GM18517 (cell line): ENCODE results near the gene CDH23.

Experiments
- ATAC-seq: cut with Tn5 transposase; IDR thresholded peaks from one replicate; pipeline ENCODE4 v1.9.1; 2021; ENCODE audit warnings: mild to moderate bottlenecking, moderate library complexity; ENCODE audit not compliant: unreplicated experiment

The CDH23 gene

GRCh38 chr10:71615538-71616329, 219.0 kb downstream of the CDH23 start:
- no peak for ATAC-seq

- no peak for ATAC-seq
These were observed 220.3 kb downstream of the CDH23 start for GRCh38 chr10:71616817-71617654.

GRCh38 chr10:71618176-71618575, 221.5 kb downstream of the CDH23 start:
- ATAC-seq, result no peak

- no peak for ATAC-seq
These were observed 221.9 kb downstream of the CDH23 start for GRCh38 chr10:71618598-71618997.

- ATAC-seq, result no peak
These were observed 223.9 kb downstream of the CDH23 start for GRCh38 chr10:71620642-71621041.

GRCh38 chr10:71621231-71622153, 224.8 kb downstream of the CDH23 start:
- ATAC-seq, result no peak

GRCh38 chr10:71622154-71622526, 225.4 kb downstream of the CDH23 start:
- no peak for ATAC-seq

GRCh38 chr10:71622616-71623015, 225.9 kb downstream of the CDH23 start:
- no peak for ATAC-seq

- no peak for ATAC-seq
These were observed 226.6 kb downstream of the CDH23 start for GRCh38 chr10:71623098-71623985.

- no peak for ATAC-seq
These were observed 227.2 kb downstream of the CDH23 start for GRCh38 chr10:71623986-71624291.

- no peak for ATAC-seq
These were observed 228.9 kb downstream of the CDH23 start for GRCh38 chr10:71625445-71626175.

GRCh38 chr10:71627230-71627939, 230.7 kb downstream of the CDH23 start:
- ATAC-seq, result no peak

- ATAC-seq, result no peak
These were observed 231.2 kb downstream of the CDH23 start for GRCh38 chr10:71627956-71628355.

- ATAC-seq, result no peak
These were observed 232.4 kb downstream of the CDH23 start for GRCh38 chr10:71629131-71629530.

- ATAC-seq, result no peak
These were observed 233.4 kb downstream of the CDH23 start for GRCh38 chr10:71630168-71630567.

- no peak for ATAC-seq
These were observed 234.5 kb downstream of the CDH23 start for GRCh38 chr10:71631007-71631861.

GRCh38 chr10:71632200-71632820, 235.6 kb downstream of the CDH23 start:
- ATAC-seq, result no peak
